Neural cell (in vitro differentiated cells): Measurements from ENCODE around the gene ENGASE. TPM values are rescaled to one million over a fixed set of nuclear protein-coding genes. Genes with fewer than 3 reads are reported as not detected.

Experiments used
- H2AFZ ChIP-seq: fragments of 200-600, 300-800 bp; sonication (generic), shearing (Covaris generic); 2 replicates; pipeline ENCODE4 v1.6.0; 2014; ENCODE audit warnings: low read depth, mild to moderate bottlenecking, antibody characterized with exemption, low read length, moderate library complexity
- H3F3A ChIP-seq: fragments of 200-600 bp; shearing (Covaris generic); 2 replicates; pipeline ENCODE4 v1.6.1; 2016; ENCODE audit warnings: mild to moderate bottlenecking, moderate library complexity, mixed read lengths, antibody characterized with exemption, low read length; ENCODE audit not compliant: insufficient read depth, poor library complexity, severe bottlenecking
- H3K27ac ChIP-seq: fragments of 200-600, 300-800 bp; sonication (generic), shearing (Covaris generic); 2 replicates; pipeline ENCODE4 v1.5.1; 2014; ENCODE audit warnings: mild to moderate bottlenecking, low read length, moderate library complexity
- H3K27me3 ChIP-seq: fragments of 300-800, 200-600 bp; sonication (generic), shearing (Covaris generic); 2 replicates; pipeline ENCODE4 v1.6.0; 2014; ENCODE audit warnings: mild to moderate bottlenecking, low read depth, low read length, moderate library complexity; ENCODE audit not compliant: insufficient read depth
- H3K36me3 ChIP-seq: fragments of 300-800, 200-600 bp; sonication (generic), shearing (Covaris generic); 2 replicates; pipeline ENCODE4 v1.5.1; 2014; ENCODE audit warnings: mild to moderate bottlenecking, antibody characterized with exemption, low read length, moderate library complexity; ENCODE audit not compliant: insufficient read depth
- H3K4me2 ChIP-seq: fragments of 300-800, 200-600 bp; sonication (generic), shearing (Covaris generic); 2 replicates; pipeline ENCODE4 v1.6.0; 2014; ENCODE audit warnings: mild to moderate bottlenecking, low read length
- H3K4me3 ChIP-seq: fragments of 300-800, 200-600 bp; sonication (generic), shearing (Covaris generic); 2 replicates; pipeline ENCODE4 v1.5.1; 2014; ENCODE audit warnings: mild to moderate bottlenecking, low read length, moderate library complexity
- H3K79me2 ChIP-seq: fragments of 200-600 bp; shearing (Covaris generic); replicated peaks from 2 replicates; pipeline ENCODE4 v1.6.0; 2014; ENCODE audit warnings: mild to moderate bottlenecking, low read length, moderate library complexity; ENCODE audit not compliant: insufficient read depth
- H3K9ac ChIP-seq: fragments of 300-800, 200-600 bp; sonication (generic), shearing (Covaris generic); 2 replicates; pipeline ENCODE4 v1.6.1; 2016; ENCODE audit warnings: mild to moderate bottlenecking, low read length, mixed read lengths
- H3K9me2 ChIP-seq: fragments of 200-600 bp; shearing (Covaris generic); 2 replicates; pipeline ENCODE4 v1.6.1; 2016; ENCODE audit warnings: mild to moderate bottlenecking, low read length, mixed read lengths; ENCODE audit not compliant: insufficient read depth
- H3K9me3 ChIP-seq: fragments of 200-600, 300-800 bp; sonication (generic), shearing (Covaris generic); 2 replicates; pipeline ENCODE4 v1.6.1; 2016; ENCODE audit warnings: mild to moderate bottlenecking, mixed run types, low read length, moderate library complexity, mixed read lengths
- H4K20me1 ChIP-seq: fragments of 200-600 bp; shearing (Covaris generic); 2 replicates; pipeline ENCODE4 v1.6.1; 2016; ENCODE audit warnings: mild to moderate bottlenecking, mixed run types; ENCODE audit not compliant: insufficient read depth
- EP300 ChIP-seq: fragments of 450-650 bp; conservative IDR thresholded peaks from 2 replicates; pipeline ENCODE4 v1.6.1; 2014; ENCODE audit warnings: antibody characterized with exemption, mild to moderate bottlenecking, moderate library complexity; ENCODE audit not compliant: poor library complexity, severe bottlenecking
- EZH2 ChIP-seq: fragments of 200-600, 300-800 bp; shearing (Covaris generic), sonication (generic); IDR thresholded peaks from 2 replicates; pipeline ENCODE4 v1.6.1; 2014; ENCODE audit warnings: antibody characterized with exemption, low read length, borderline replicate concordance, mild to moderate bottlenecking; ENCODE audit not compliant: insufficient read depth, poor library complexity, severe bottlenecking
- MXI1 ChIP-seq: fragments of 450-650 bp; conservative IDR thresholded peaks from 2 replicates; pipeline ENCODE4 v1.6.1; 2014; ENCODE audit warnings: antibody characterized with exemption, mild to moderate bottlenecking; ENCODE audit not compliant: poor library complexity, severe bottlenecking
- POLR2AphosphoS5 ChIP-seq: IDR thresholded peaks from 2 replicates; pipeline ENCODE4 v1.6.1; 2012
- RAD21 ChIP-seq: fragments of 450-650 bp; conservative IDR thresholded peaks from 2 replicates; pipeline ENCODE4 v1.6.1; 2014; ENCODE audit warnings: antibody characterized with exemption, mild to moderate bottlenecking, moderate library complexity
- SMC3 ChIP-seq: fragments of 450-650 bp; conservative IDR thresholded peaks from 2 replicates; pipeline ENCODE4 v1.6.1; 2014; ENCODE audit warnings: antibody characterized with exemption, mild to moderate bottlenecking, moderate library complexity; ENCODE audit not compliant: poor library complexity
- TAF1 ChIP-seq: IDR thresholded peaks from 2 replicates; pipeline ENCODE4 v1.6.1; 2012; ENCODE audit warnings: low read depth
- polyA plus RNA-seq: library from polyadenylated mRNA; depleted of rRNA; stranded (reverse); fragments of >200 nt; gene quantifications from 2 replicates; pipeline ENCODE4 v1.2.3, GENCODE V29; 2014
- TF ChIP-seq, protein P1 (sequence below): IDR thresholded peaks from 2 replicates; pipeline ENCODE4 v1.6.1; 2012; ENCODE audit warnings: borderline replicate concordance
- TF ChIP-seq, protein P2 (sequence below): fragments of 450-650 bp; IDR thresholded peaks from 2 replicates; pipeline ENCODE4 v1.5.1; 2014; ENCODE audit warnings: antibody characterized with exemption, mild to moderate bottlenecking, moderate library complexity; ENCODE audit not compliant: poor library complexity, severe bottlenecking

The ENGASE gene
- polyA plus RNA-seq, 1 donor from 2014 or later, result 13.0 TPM

DNA sequence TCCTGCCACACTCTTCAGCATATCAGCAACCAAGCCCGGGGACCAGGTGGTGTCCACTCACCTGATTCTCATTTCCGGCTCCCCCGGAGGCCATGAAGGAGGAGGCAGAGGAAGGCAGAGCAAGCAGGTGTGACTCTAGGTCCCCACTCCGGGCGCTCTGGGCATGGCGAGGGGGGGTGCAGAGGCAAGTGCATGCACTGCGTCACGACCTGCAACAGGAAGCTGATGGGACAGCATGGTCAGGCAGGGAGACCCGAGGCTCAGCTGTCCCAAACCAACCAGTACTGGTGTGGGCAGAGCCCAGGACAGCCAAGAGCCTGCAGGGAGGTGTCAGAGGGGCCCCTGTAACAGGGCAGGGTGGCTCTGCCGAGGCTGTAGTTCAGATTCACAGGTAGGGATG lies 2.1 kb upstream of the ENGASE start:
- TF ChIP-seq EZH2 (no peak), MXI1 (no peak), SMC3 (no peak), RAD21 (no peak), EP300 (no peak), TAF1 (no peak), POLR2AphosphoS5 (no peak)
- TF ChIP-seq, protein P1, sequence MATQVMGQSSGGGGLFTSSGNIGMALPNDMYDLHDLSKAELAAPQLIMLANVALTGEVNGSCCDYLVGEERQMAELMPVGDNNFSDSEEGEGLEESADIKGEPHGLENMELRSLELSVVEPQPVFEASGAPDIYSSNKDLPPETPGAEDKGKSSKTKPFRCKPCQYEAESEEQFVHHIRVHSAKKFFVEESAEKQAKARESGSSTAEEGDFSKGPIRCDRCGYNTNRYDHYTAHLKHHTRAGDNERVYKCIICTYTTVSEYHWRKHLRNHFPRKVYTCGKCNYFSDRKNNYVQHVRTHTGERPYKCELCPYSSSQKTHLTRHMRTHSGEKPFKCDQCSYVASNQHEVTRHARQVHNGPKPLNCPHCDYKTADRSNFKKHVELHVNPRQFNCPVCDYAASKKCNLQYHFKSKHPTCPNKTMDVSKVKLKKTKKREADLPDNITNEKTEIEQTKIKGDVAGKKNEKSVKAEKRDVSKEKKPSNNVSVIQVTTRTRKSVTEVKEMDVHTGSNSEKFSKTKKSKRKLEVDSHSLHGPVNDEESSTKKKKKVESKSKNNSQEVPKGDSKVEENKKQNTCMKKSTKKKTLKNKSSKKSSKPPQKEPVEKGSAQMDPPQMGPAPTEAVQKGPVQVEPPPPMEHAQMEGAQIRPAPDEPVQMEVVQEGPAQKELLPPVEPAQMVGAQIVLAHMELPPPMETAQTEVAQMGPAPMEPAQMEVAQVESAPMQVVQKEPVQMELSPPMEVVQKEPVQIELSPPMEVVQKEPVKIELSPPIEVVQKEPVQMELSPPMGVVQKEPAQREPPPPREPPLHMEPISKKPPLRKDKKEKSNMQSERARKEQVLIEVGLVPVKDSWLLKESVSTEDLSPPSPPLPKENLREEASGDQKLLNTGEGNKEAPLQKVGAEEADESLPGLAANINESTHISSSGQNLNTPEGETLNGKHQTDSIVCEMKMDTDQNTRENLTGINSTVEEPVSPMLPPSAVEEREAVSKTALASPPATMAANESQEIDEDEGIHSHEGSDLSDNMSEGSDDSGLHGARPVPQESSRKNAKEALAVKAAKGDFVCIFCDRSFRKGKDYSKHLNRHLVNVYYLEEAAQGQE, result no peak
- TF ChIP-seq, protein P2, sequence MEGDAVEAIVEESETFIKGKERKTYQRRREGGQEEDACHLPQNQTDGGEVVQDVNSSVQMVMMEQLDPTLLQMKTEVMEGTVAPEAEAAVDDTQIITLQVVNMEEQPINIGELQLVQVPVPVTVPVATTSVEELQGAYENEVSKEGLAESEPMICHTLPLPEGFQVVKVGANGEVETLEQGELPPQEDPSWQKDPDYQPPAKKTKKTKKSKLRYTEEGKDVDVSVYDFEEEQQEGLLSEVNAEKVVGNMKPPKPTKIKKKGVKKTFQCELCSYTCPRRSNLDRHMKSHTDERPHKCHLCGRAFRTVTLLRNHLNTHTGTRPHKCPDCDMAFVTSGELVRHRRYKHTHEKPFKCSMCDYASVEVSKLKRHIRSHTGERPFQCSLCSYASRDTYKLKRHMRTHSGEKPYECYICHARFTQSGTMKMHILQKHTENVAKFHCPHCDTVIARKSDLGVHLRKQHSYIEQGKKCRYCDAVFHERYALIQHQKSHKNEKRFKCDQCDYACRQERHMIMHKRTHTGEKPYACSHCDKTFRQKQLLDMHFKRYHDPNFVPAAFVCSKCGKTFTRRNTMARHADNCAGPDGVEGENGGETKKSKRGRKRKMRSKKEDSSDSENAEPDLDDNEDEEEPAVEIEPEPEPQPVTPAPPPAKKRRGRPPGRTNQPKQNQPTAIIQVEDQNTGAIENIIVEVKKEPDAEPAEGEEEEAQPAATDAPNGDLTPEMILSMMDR, result no peak
- Histone ChIP-seq H3K36me3 (no peaks in the 10 kb centered on the region), H3K9me3 (no peaks in the 10 kb centered on the region), H3K9ac (no peak overlapping the region), H3K4me3 (no peak overlapping the region), H3K9me2 (no peaks in the 10 kb centered on the region), H3F3A (no peaks in the 10 kb centered on the region), H3K27me3 (no peaks in the 10 kb centered on the region), H4K20me1 (no peaks in the 10 kb centered on the region), H3K79me2 (no peaks in the 10 kb centered on the region), H3K27ac (no peak overlapping the region), H2AFZ (no peak overlapping the region), H3K4me2 (no peak overlapping the region)

DNA sequence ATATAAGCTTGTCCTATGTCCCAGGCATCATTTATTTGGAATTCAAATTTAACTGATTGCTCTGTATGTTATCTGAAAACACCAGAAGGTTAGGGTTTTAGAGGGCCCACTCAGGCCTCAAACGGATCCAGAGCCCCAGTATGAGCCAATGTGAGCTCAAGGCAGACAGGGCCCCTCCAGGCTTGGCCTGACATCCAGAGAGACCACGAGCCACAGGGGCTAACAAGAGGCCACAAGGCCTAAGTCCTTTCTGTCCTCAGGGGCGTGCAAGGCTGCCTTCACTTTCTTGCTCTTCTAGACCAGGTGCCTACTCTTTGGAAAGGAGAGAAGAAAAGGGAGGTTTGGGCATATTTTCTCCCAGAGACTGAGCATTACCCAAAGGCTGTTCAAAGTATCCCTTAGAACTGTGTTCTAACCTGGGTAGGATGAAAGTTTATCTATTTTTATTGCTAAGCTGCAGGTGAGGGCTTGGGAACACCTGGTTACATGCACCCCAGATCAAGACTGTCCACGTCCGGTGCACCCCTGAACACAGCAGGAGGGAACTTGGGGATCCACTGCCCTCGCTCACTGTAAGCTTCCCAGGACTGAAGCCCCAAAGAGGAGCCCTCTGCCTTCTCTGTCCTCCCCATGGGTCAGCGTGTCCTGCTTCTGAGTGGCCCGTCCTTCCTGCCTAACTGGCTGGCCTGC lies 1.5 kb upstream of the ENGASE start:
- Histone ChIP-seq H3F3A (no peaks in the 10 kb centered on the region), H3K9me2 (no peaks in the 10 kb centered on the region), H3K4me2 (no peak overlapping the region), H3K9ac (no peak overlapping the region), H3K4me3 (no peak overlapping the region), H3K27me3 (no peaks in the 10 kb centered on the region), H3K36me3 (no peaks in the 10 kb centered on the region), H3K79me2 (no peaks in the 10 kb centered on the region), H4K20me1 (no peaks in the 10 kb centered on the region), H3K27ac (no peak overlapping the region), H3K9me3 (no peaks in the 10 kb centered on the region), H2AFZ (no peak overlapping the region)
- no peak for TF ChIP-seq SMC3
- TF ChIP-seq EZH2, result no peak
- no peak for TF ChIP-seq RAD21
- TF ChIP-seq MXI1, result no peak
- TF ChIP-seq EP300, result no peak
- TF ChIP-seq, protein P2, result no peak
- TF ChIP-seq, protein P1, result no peak
- no peak for TF ChIP-seq POLR2AphosphoS5
- TF ChIP-seq TAF1, result no peak
